SK-N-SH (cell line): ENCODE data around the gene KIR2DL4. TPM values are rescaled to one million over a fixed set of nuclear protein-coding genes. Genes with fewer than 3 reads are reported as not detected.
"Not testable (repeated sequence)": the region's sequence is repeated elsewhere in the genome, so short reads cannot be mapped to it uniquely, and the experiment has no call there.

ENCODE experiments used
- CTCF ChIA-PET: fragments of 300-600, 350-600 bp; formaldehyde crosslinking; extraction: SDS; loops from one replicate; lab custom pipeline; 2021; lab: Yijun Ruan, JAX
- POLR2A ChIA-PET: fragments of 350-600 bp; sonication (Branson Sonifier 250); formaldehyde crosslinking; extraction: SDS; loops from one replicate; lab custom pipeline; 2020; ENCODE audit warnings: antibody characterized with exemption, inconsistent platforms; lab: Yijun Ruan, JAX
- DNase-seq: peaks from one replicate; pipeline ENCODE4 v3.0.0; 2012
- H2AFZ ChIP-seq: fragments of 200-600 bp; sonication (generic); 2 replicates; pipeline ENCODE4 v1.8.1; 2016; ENCODE audit warnings: antibody characterized with exemption, mild to moderate bottlenecking, low read depth
- H3F3A ChIP-seq: fragments of 200-600 bp; sonication (generic); replicated peaks from 2 replicates; pipeline ENCODE3; 2016; ENCODE audit warnings: antibody characterized with exemption, mild to moderate bottlenecking; ENCODE audit not compliant: insufficient read depth
- H3K27ac ChIP-seq, 2 experiments: fragments of 200-500 bp in 1 of 2; fragments of 200-600 bp in 1 of 2; sonication (Bioruptor generic) in 1 of 2; sonication (generic), shearing (Covaris generic) in 1 of 2; 2 replicates each; pipeline versions ENCODE4 v1.5.1 to v1.6.1; 2014 to 2016; ENCODE audit warnings: low read depth in 2 of 2, inconsistent platforms in 1 of 2, low read length in 1 of 2, mild to moderate bottlenecking in 1 of 2, mixed read lengths in 1 of 2
- H3K27me3 ChIP-seq: fragments of 200-600 bp; sonication (generic), shearing (Covaris generic); 2 replicates; pipeline ENCODE4 v1.6.1; 2016; ENCODE audit warnings: mixed run types; ENCODE audit not compliant: insufficient read depth
- H3K36me3 ChIP-seq, 2 experiments: fragments of 200-500 bp in 1 of 2; fragments of 200-600 bp in 1 of 2; sonication (Bioruptor generic) in 1 of 2; sonication (generic) in 1 of 2; replicated peaks in 1 of 2; 2 replicates each; pipeline versions ENCODE3 to v1.5.1; 2014 to 2016; ENCODE audit warnings: low read length in 1 of 2, mild to moderate bottlenecking in 1 of 2; ENCODE audit not compliant: insufficient read depth in 2 of 2, control insufficient read depth in 1 of 2
- H3K4me1 ChIP-seq, 2 experiments: fragments of 200-500 bp in 1 of 2; fragments of 200-600 bp in 1 of 2; sonication (Bioruptor generic) in 1 of 2; sonication (generic), shearing (Covaris generic) in 1 of 2; 2 replicates each; pipeline versions ENCODE4 v1.5.1 to v1.6.1; 2014 to 2016; ENCODE audit warnings: low read depth in 1 of 2, low read length in 1 of 2, mixed run types in 1 of 2; ENCODE audit not compliant: insufficient read depth in 2 of 2, control insufficient read depth in 1 of 2
- H3K4me2 ChIP-seq: fragments of 200-600 bp; sonication (generic), shearing (Covaris generic); 2 replicates; pipeline ENCODE4 v1.6.1; 2017; ENCODE audit warnings: mixed run types
- H3K4me3 ChIP-seq, 2 experiments: fragments of 200-500 bp in 1 of 2; fragments of 200-600 bp in 1 of 2; sonication (Bioruptor generic) in 1 of 2; sonication (generic), shearing (Covaris generic) in 1 of 2; 2 replicates each; pipeline versions ENCODE4 v1.5.1 to v1.8.1; 2014 to 2016; ENCODE audit warnings: low read depth in 2 of 2, inconsistent platforms in 1 of 2, low read length in 1 of 2, mild to moderate bottlenecking in 1 of 2, mixed read lengths in 1 of 2, moderate library complexity in 1 of 2
- H3K79me2 ChIP-seq: fragments of 200-600 bp; sonication (generic); 2 replicates; pipeline ENCODE4 v1.8.1; 2017; ENCODE audit warnings: mild to moderate bottlenecking; ENCODE audit not compliant: insufficient read depth
- H3K9ac ChIP-seq: fragments of 200-600 bp; sonication (generic); 2 replicates; pipeline ENCODE4 v1.6.1; 2017; ENCODE audit warnings: mixed run types
- H3K9me2 ChIP-seq: fragments of 200-600 bp; sonication (generic); 2 replicates; pipeline ENCODE4 v1.6.1; 2017; ENCODE audit warnings: mixed run types
- H3K9me3 ChIP-seq: fragments of 200-600 bp; sonication (generic); 2 replicates; pipeline ENCODE4 v1.6.1; 2017; ENCODE audit warnings: mixed run types, mild to moderate bottlenecking, moderate library complexity
- H4K20me1 ChIP-seq: fragments of 200-600 bp; sonication (generic); 2 replicates; pipeline ENCODE4 v1.6.1; 2017; ENCODE audit warnings: mild to moderate bottlenecking, mixed run types; ENCODE audit not compliant: insufficient read depth
- FOSL2 ChIP-seq: IDR thresholded peaks from 2 replicates; pipeline ENCODE4 v1.4.0; 2012; ENCODE audit warnings: low read depth, mild to moderate bottlenecking, moderate library complexity, borderline replicate concordance
- GABPA ChIP-seq: IDR thresholded peaks from 2 replicates; pipeline ENCODE4 v1.4.0; 2012; ENCODE audit warnings: low read depth, mild to moderate bottlenecking
- GATA2 ChIP-seq: sonication (generic); formaldehyde crosslinking; IDR thresholded peaks from 2 replicates; pipeline ENCODE4 v1.5.0; 2020; ENCODE audit warnings: mild to moderate bottlenecking, missing genetic modification reagents
- JUND ChIP-seq: IDR thresholded peaks from 2 replicates; pipeline ENCODE4 v1.4.0; 2012
- MEF2A ChIP-seq: IDR thresholded peaks from 2 replicates; pipeline ENCODE4 v1.4.0; 2012; ENCODE audit warnings: low read depth, borderline replicate concordance
- NFIC ChIP-seq: IDR thresholded peaks from 2 replicates; pipeline ENCODE4 v1.4.0; 2012; ENCODE audit warnings: borderline replicate concordance
- POLR2AphosphoS5 ChIP-seq: IDR thresholded peaks from 2 replicates; pipeline ENCODE4 v1.6.1; 2012; ENCODE audit warnings: low read depth, low read length
- RXRA ChIP-seq: IDR thresholded peaks from 2 replicates; pipeline ENCODE4 v1.4.0; 2012; ENCODE audit warnings: low read depth, mild to moderate bottlenecking, borderline replicate concordance
- SIN3A ChIP-seq: IDR thresholded peaks from 2 replicates; pipeline ENCODE4 v1.6.1; 2012; ENCODE audit warnings: low read depth, mild to moderate bottlenecking, low read length, moderate library complexity, borderline replicate concordance
- SMC3 ChIP-seq: IDR thresholded peaks from 2 replicates; pipeline ENCODE4 v1.6.1; 2012; ENCODE audit warnings: low read depth, low read length, improper control_type of control experiment
- TEAD4 ChIP-seq: IDR thresholded peaks from 2 replicates; pipeline ENCODE4 v1.4.0; 2012; ENCODE audit warnings: mild to moderate bottlenecking, borderline replicate concordance; ENCODE audit not compliant: insufficient read depth
- YY1 ChIP-seq: IDR thresholded peaks from 2 replicates; pipeline ENCODE4 v1.4.0; 2012; ENCODE audit warnings: low read depth, mild to moderate bottlenecking
- WGBS: methylation state at CpG from one replicate; pipeline ENCODE4 v1.1.6; 2017; ENCODE audit warnings: low lambda C conversion rate; 5-methylcytosine and 5-hydroxymethylcytosine counted together
- polyA plus RNA-seq, 3 experiments: library from polyadenylated mRNA; depleted of rRNA; stranded (reverse); fragments of >200 nt; gene quantifications; 2 replicates each; pipeline ENCODE4 v1.2.3, GENCODE V29; 2012
- TF ChIP-seq, protein P1 (sequence below): IDR thresholded peaks from 2 replicates; pipeline ENCODE4 v1.4.0; 2012; ENCODE audit warnings: low read depth, borderline replicate concordance
- TF ChIP-seq, protein P2 (sequence below): IDR thresholded peaks from 2 replicates; pipeline ENCODE4 v1.4.0; 2012; ENCODE audit warnings: low read depth, borderline replicate concordance

KIR2DL4 gene
- polyA plus RNA-seq, 1 of the 3 experiments (the other 2 are of a cell fraction) = not detected

DNA sequence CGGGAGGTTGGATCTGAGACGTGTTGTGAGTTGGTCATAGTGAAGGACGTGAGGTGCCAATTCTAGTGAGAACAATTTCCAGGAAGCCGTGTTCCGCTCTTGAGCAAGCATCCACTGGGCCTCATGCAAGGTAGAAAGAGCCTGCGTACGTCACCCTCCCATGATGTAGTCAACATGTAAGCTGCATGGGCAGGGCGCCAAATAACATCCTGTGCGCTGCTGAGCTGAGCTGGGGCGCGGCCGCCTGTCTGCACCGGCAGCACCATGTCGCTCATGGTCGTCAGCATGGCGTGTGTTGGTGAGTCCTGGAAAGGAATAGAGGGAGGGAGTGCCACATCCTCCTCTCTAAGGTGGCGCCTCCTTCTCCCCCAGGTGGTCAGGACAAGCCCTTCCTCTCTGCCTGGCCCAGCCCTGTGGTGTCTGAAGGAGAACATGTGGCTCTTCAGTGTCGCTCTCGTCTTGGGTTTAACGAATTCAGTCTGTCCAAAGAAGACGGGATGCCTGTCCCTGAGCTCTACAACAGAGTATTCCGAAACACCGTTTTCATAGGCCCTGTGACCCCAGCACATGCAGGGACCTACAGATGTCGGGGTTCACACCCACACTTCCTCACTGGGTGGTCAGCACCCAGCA, 17.2 kb upstream of the KIR2DL4 start:
- H3K9me2 ChIP-seq, H3K4me3 ChIP-seq, H3K9me3 ChIP-seq, H4K20me1 ChIP-seq, DNase-seq, H3K79me2 ChIP-seq, H3K4me2 ChIP-seq, H3K27ac ChIP-seq, CTCF ChIA-PET, H2AFZ ChIP-seq, H3F3A ChIP-seq, H3K9ac ChIP-seq, POLR2A ChIA-PET, H3K4me1 ChIP-seq, H3K36me3 ChIP-seq: not testable (repeated sequence)
- 12% methylated on average over 20 of the region's 24 CpGs for WGBS
- H3K27me3 ChIP-seq = peaks cover 21% of the 10 kb centered on the region; the same call in 1 of the 2 replicates

DNA sequence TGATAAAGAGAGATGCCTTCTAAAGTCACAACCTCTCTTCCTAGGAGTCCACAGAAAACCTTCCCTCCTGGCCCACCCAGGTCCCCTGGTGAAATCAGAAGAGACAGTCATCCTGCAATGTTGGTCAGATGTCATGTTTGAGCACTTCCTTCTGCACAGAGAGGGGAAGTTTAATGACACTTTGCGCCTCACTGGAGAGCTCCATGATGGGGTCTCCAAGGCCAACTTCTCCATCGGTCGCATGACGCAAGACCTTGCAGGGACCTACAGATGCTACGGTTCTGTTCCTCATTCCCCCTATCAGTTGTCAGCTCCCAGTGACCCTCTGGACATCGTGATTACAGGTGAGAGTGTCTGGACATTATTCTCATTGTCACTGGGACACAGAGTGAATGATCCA, 15.3 kb upstream of the KIR2DL4 start:
- H3K9ac ChIP-seq, H3K79me2 ChIP-seq, H4K20me1 ChIP-seq, H3K4me3 ChIP-seq, DNase-seq, H3K9me3 ChIP-seq, H3K4me2 ChIP-seq, H3K4me1 ChIP-seq, H2AFZ ChIP-seq, H3F3A ChIP-seq, POLR2A ChIA-PET, H3K27ac ChIP-seq, CTCF ChIA-PET, H3K9me2 ChIP-seq, H3K36me3 ChIP-seq: not testable (repeated sequence)
- peaks cover 40% of the 10 kb centered on the region; the same call in 1 of the 2 replicates for H3K27me3 ChIP-seq
- 17% methylated on average over 6 of the region's 6 CpGs for WGBS

DNA sequence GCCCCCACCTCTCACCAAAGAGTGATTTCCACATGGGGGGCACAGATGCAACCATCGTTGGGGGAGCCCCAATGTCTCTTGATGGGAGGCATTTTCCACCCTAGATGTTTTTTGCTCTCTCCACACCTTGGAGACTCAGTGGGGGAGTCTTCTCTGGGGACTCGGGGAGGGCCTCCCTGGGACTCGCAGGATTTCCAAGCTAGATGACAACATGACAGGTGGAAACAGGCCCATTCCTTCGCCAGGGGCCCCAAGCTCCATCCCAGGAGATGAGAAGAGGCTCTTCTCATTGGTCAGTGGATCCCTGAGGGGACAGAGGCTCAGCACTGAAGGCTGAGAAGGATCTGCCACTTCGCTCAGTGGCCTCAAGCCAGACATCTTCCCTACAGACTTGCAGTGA, 12.7 kb upstream of the KIR2DL4 start:
- CTCF ChIA-PET = no interaction called here
- Histone ChIP-seq H3K4me1 (no peaks in the 10 kb centered on the region), H3F3A (no peaks in the 10 kb centered on the region), H3K27ac (no peak overlapping the region), H3K9ac (no peak overlapping the region), H4K20me1 (no peaks in the 10 kb centered on the region), H3K4me2 (no peak overlapping the region), H3K9me2 (no peaks in the 10 kb centered on the region), H3K27me3 (peaks cover 35% of the 10 kb centered on the region; the same call in 1 of the 2 replicates), H3K9me3 (no peaks in the 10 kb centered on the region), H3K36me3 (no peaks in the 10 kb centered on the region), H2AFZ (no peak overlapping the region), H3K79me2 (no peaks in the 10 kb centered on the region), H3K4me3 (no peak overlapping the region)
- 0% methylated on average over 5 of the region's 5 CpGs for WGBS
- TF ChIP-seq NFIC (no peak), JUND (no peak), POLR2AphosphoS5 (no peak), FOSL2 (no peak), TEAD4 (no peak), MEF2A (no peak), SMC3 (no peak), GATA2 (CRISPR knock-in tag) (no peak), GABPA (no peak), RXRA (no peak), SIN3A (no peak), YY1 (no peak)
- TF ChIP-seq, protein P1, sequence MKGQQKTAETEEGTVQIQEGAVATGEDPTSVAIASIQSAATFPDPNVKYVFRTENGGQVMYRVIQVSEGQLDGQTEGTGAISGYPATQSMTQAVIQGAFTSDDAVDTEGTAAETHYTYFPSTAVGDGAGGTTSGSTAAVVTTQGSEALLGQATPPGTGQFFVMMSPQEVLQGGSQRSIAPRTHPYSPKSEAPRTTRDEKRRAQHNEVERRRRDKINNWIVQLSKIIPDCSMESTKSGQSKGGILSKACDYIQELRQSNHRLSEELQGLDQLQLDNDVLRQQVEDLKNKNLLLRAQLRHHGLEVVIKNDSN = no peak
- TF ChIP-seq, protein P2, sequence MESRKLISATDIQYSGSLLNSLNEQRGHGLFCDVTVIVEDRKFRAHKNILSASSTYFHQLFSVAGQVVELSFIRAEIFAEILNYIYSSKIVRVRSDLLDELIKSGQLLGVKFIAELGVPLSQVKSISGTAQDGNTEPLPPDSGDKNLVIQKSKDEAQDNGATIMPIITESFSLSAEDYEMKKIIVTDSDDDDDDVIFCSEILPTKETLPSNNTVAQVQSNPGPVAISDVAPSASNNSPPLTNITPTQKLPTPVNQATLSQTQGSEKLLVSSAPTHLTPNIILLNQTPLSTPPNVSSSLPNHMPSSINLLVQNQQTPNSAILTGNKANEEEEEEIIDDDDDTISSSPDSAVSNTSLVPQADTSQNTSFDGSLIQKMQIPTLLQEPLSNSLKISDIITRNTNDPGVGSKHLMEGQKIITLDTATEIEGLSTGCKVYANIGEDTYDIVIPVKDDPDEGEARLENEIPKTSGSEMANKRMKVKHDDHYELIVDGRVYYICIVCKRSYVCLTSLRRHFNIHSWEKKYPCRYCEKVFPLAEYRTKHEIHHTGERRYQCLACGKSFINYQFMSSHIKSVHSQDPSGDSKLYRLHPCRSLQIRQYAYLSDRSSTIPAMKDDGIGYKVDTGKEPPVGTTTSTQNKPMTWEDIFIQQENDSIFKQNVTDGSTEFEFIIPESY = no peak
- DNase-seq = no peak
- POLR2A ChIA-PET = no interaction called here
